Effector CD4-positive, alpha-beta T cell (primary cell): ENCODE measurements around the gene MINDY4.
A peak's percentile ranks its signal among the peaks of the same experiment; 100 is the strongest.

ENCODE experiments used
- DNase-seq: peaks from one replicate; pipeline ENCODE4 v3.0.0-alpha.2; 2020

Gene MINDY4

DNA sequence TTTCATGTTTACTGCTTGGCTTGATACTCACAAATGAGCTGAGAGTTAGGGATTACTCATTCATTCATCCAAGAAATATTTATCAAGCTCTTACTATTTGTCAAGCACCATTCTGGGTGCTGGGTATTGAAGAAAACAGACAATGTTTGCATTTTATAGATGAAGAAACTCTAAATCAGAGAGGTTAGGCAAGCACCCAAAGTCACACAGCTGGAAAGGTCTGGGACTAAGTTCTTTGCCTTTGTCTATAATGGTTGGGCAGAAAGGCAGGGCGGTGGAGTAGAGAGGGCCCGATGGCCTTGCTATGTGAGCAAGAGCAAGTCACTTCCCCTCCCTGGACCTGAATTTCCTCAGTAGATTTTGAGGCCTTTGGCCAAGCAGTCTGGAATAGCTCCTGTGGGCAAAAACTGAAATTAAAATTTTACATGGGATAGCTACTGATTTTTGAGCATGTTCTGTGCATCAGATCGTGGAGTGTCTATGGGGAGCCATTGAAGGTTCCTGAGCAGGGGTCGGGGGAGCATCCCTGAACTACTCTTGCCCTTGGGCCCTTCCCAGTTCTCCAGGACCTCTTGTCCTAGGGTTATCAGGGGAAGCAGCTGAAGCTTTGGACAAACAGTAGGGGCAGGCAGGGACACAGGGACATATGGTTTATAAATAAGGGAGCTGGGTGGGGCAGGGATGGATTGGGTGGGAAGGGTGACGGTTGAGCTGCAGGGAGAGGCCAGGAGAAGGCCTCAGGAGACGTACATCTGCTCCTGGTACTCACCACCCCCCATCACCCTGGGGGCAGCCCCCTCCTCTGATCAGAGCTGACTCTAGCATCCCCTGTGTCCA is 163.7 kb downstream of the MINDY4 start:
- DNase-seq, result no peak

DNA sequence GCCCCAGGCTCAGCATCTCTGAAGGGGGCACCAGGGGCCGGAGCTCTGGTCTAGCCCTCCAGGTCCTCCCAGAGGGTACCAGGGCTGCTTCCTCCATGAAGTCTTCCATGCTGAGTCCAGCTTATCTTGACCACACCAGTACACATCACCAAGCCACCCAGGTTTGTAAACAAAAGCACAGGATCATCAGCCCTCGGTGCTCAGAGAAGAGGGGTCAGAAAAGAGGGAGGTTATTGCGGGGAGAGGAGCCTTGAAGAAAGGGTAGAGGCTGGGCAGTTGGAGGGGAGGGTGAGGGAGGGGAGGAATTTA is 164.3 kb downstream of the MINDY4 start:
- no peak for DNase-seq

DNA sequence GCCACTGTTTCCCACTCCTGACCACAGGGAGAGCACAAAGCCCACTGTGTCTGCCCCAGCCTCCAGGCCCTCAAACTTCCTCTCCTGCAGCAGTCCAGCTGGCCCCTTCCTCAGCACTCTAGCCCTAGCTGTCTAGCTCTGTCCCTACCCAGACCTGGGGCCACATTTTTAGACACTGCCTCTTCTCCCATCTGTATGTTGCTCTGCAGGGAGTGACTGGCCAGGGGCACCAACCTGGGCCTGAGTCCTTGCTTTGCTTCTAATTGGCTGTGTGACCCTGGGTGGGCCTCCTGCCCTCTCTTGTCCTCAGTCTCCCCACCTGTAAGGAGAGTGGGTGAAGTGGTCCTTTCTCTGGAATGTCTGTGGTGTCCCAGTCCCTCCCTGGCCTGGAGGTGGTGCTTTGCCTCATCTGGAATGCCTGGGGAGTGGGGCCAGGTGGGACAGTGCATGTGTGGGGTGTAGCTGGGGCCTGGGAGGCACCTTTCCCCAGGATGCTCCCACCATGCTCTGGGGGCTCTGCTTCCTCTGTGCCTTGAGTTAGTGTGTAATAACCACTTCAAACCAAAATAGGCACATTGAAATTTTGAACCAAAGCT is 165.5 kb downstream of the MINDY4 start:
- DNase-seq, result no peak

DNA sequence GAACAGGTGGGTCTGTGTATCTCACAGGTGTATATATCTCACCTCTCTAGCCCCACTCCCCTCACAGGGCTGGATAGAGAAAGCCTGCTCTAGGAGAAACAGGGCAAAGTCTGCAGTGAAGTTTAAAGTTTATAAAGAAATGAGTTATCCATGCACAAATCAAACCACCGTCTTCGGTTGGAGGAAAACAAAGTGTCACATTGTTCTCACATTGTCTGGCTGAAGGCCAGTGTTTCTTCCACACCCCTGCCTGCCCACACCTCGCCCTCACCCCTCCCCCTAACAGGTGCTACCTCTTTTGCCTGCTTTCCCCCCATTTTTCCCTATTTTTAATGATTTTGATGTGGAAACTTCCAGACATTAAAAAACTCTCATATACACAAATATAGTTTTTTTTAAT is 166.2 kb downstream of the MINDY4 start:
- no peak for DNase-seq

DNA sequence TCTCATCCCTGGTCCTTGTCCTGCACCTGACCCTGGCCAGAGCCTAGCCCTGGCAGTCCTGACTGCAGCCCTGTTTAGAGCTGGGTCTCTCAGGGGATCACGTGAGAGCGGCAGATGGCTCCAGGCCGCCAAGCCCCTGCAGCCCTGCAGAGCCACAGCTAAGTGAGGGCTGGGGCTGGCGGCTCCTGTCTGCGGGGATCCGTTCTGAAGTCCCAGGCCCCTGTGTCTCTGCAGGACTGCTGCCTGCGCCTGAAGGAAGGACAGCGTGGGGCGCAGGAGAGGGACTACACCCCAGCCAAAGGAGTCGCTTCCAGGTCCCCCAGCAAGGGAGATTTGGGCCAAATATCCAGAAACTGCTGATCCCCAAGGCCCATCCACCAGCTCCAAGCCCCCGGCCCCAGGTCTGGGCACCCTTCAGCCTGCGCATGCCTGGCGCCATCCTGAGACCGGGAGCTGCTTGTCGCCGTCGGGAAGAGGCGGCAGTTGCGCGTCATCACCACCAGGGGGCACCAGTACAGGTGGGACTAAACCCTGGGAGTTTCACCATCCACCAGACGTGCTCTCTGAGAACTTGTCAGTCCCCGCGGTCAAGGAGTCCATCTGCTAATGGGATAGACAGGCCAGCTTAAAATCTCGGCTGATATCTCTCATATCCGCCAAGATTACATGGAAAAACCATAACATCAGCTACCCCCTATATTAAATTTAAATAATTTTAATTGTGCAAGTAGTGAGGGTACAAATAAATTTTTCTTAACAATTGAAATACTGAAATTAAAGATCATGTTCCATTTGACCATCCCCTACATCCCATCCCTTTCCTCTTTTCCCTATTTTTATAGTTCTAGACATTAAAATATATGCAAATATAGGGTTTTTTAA is 167.5 kb downstream of the MINDY4 start:
- peak; percentile 34 for DNase-seq

DNA sequence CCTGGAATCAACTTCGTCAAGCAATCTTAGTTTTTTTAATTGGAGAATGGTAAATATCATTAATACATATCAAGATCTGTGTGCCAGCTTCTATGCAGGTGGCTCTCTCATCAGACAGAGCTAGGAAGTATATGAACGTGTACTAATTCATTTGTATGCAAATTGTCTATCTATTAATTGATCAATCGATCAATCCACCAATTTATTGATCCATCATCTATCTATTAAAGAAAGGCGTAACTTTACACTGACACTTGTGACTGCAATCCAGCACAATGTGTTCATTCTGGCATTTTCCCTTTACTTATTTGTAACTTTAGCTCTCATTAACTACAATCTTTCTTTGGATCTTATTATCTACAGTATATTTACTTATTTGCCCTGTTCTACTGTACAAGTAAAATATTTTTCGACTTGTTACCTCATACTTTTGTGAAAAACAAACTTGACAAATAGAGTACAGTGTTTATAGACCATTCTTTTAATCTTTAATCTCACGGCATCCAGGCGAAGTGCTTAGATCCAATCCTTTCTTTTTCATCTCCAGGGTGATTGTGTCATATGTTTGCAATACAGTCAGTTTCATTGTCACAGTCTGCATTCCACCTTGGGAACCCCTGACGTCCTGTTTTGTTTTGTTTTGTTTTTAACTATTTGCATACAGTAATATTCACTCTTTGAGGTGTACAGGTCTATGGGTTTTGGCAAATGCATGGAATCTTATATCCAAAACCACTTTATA is 170.5 kb downstream of the MINDY4 start:
- DNase-seq, result no peak
